ENCODE measurements around the gene FNIP2.

GRCh38 chr4:158741326-158742021 is 27.4 kb upstream of the FNIP2 start:
- TF ChIP-seq ELF4 (IDR thresholded peaks at IDR 0.05): no peak
- TF ChIP-seq PKNOX1 (IDR thresholded peaks at IDR 0.05): no peak
- TF ChIP-seq SP1 (IDR thresholded peaks at IDR 0.05): no peak
- no peak for TF ChIP-seq NFRKB (IDR thresholded peaks at IDR 0.05)
- TF ChIP-seq BHLHE40 (IDR thresholded peaks at IDR 0.05; ENCODE audit: borderline replicate concordance): no peak
- no peak for TF ChIP-seq FOXK2 (IDR thresholded peaks at IDR 0.05)
- no peak for TF ChIP-seq HDGF (IDR thresholded peaks at IDR 0.05; ENCODE audit: borderline replicate concordance)
- TF ChIP-seq ZNF384 (IDR thresholded peaks at IDR 0.05): no peak
- no peak for TF ChIP-seq SUZ12 (IDR thresholded peaks at IDR 0.05)
- no peak for TF ChIP-seq TARDBP (IDR thresholded peaks at IDR 0.05)
- no peak for TF ChIP-seq ARNT (IDR thresholded peaks at IDR 0.05)
- no peak for TF ChIP-seq CTBP1 (IDR thresholded peaks at IDR 0.05; ENCODE audit: borderline replicate concordance)
- TF ChIP-seq FOXA1 (IDR thresholded peaks at IDR 0.05): no peak
- no peak for TF ChIP-seq LEF1 (IDR thresholded peaks at IDR 0.05; ENCODE audit: borderline replicate concordance)

Data from HEK293T (cell line).